H1 (cell line): Measurements from ENCODE around the gene GLRA1. TPM values are rescaled to one million over a fixed set of nuclear protein-coding genes. Genes with fewer than 3 reads are reported as not detected.

Source experiments
- ASH2L ChIP-seq: fragments of 200-600, 300-600 bp; sonication (generic); IDR thresholded peaks from one replicate; pipeline ENCODE4 v1.7.1; 2017; ENCODE audit warnings: low read length
- CBX8 ChIP-seq: fragments of 300-800, 300-1000 bp; sonication (generic); IDR thresholded peaks from 2 replicates; pipeline ENCODE4 v1.7.1; 2016; ENCODE audit warnings: low read depth, low read length, borderline replicate concordance
- HDAC2 ChIP-seq, 2 experiments: fragments of 300-600 bp in 1 of 2; sonication (generic) in 1 of 2; IDR thresholded peaks; 2 replicates each; pipeline ENCODE4 v1.6.1; 2011 to 2012; ENCODE audit warnings: low read depth in 2 of 2, low read length in 2 of 2, mild to moderate bottlenecking in 2 of 2, moderate library complexity in 2 of 2, borderline replicate concordance in 1 of 2, inconsistent platforms in 1 of 2
- TCF12 ChIP-seq: IDR thresholded peaks from 2 replicates; pipeline ENCODE4 v1.6.1; 2011; ENCODE audit warnings: low read depth, mild to moderate bottlenecking, low read length
- polyA plus RNA-seq, 7 experiments: library from polyadenylated mRNA; depleted of rRNA in 3 of 7; stranded (reverse) in 5 of 7; unstranded in 2 of 7; fragments of >200 nt in 5 of 7; fragments of 200-250 nt in 2 of 7; gene quantifications; 1 replicate in 5 of 7; 2 replicates in 1 of 7; 4 replicates in 1 of 7; pipeline versions ENCODE4 v1.2.1 to v1.2.3, GENCODE V29; 2011 to 2013; ENCODE audit warnings: missing spikeins in 2 of 7, mixed read lengths in 2 of 7
- total RNA-seq: library from RNA; stranded (reverse); fragmentation: NEBNext Ultra II Directional; extraction: Animal tissue kit (Norgen Biotek cat#: 25700); gene quantifications from 2 replicates; pipeline ENCODE4 v1.2.1, GENCODE V29; 2021

Gene GLRA1
- total and polyA plus RNA-seq, 2 of the 8 experiments (the other 6 are each of a cell fraction or from before 2014, with no cell fraction given), result not detected

GRCh38 chr5:151855701-151856100, 69.0 kb downstream of the GLRA1 start (continued):
- TF ChIP-seq HDAC2 (IDR thresholded peaks at IDR 0.05; ENCODE audit: borderline replicate concordance in 1 of 2, low read depth in 2 of 2, low read length in 2 of 2), result no peak
- TF ChIP-seq CBX8, result no peak
- TF ChIP-seq TCF12, result no peak
- TF ChIP-seq ASH2L, result no peak
